Neuron (in vitro differentiated cells): ENCODE measurements around the gene TRPV4.

Experiments used
- H2AFZ ChIP-seq: one replicate; pipeline ENCODE4 v1.6.1; 2013; ENCODE audit warnings: low read depth, mild to moderate bottlenecking, inconsistent platforms, low read length, moderate library complexity
- H3K27me3 ChIP-seq: one replicate; pipeline ENCODE4 v1.6.1; 2013; ENCODE audit warnings: low read length; ENCODE audit not compliant: insufficient read depth
- H3K36me3 ChIP-seq: one replicate; pipeline ENCODE4 v1.6.1; 2013; ENCODE audit warnings: low read length; ENCODE audit not compliant: insufficient read depth
- H3K4me1 ChIP-seq: one replicate; pipeline ENCODE4 v1.6.1; 2013; ENCODE audit warnings: low read length; ENCODE audit not compliant: insufficient read depth
- H3K4me3 ChIP-seq: 2 replicates; pipeline ENCODE4 v1.5.1; 2013; ENCODE audit warnings: mild to moderate bottlenecking, low read length, moderate library complexity
- H3K9me3 ChIP-seq: one replicate; pipeline ENCODE4 v1.6.1; 2013; ENCODE audit warnings: low read length

Gene TRPV4

GRCh38 chr12:109762071-109762672 is 71.0 kb downstream of the TRPV4 start:
- Histone ChIP-seq H3K4me1 (no peaks in the 10 kb centered on the region), H2AFZ (no peak overlapping the region), H3K27me3 (no peaks in the 10 kb centered on the region), H3K36me3 (no peaks in the 10 kb centered on the region), H3K9me3 (no peaks in the 10 kb centered on the region), H3K4me3 (no peak overlapping the region)

- H2AFZ ChIP-seq, result no peak overlapping the region
- H3K27me3 ChIP-seq, result no peaks in the 10 kb centered on the region
- no peak overlapping the region for H3K4me3 ChIP-seq
- peaks cover 3% of the 10 kb centered on the region for H3K9me3 ChIP-seq
- no peaks in the 10 kb centered on the region for H3K36me3 ChIP-seq
- H3K4me1 ChIP-seq, result no peaks in the 10 kb centered on the region
These were observed 72.0 kb downstream of the TRPV4 start for GRCh38 chr12:109760930-109761921.

GRCh38 chr12:109760031-109760929 is 72.9 kb downstream of the TRPV4 start:
- Histone ChIP-seq H3K9me3 (peaks cover 4% of the 10 kb centered on the region), H2AFZ (no peak overlapping the region), H3K4me3 (no peak overlapping the region), H3K4me1 (no peaks in the 10 kb centered on the region), H3K36me3 (no peaks in the 10 kb centered on the region), H3K27me3 (no peaks in the 10 kb centered on the region)

GRCh38 chr12:109759595-109759994 is 73.6 kb downstream of the TRPV4 start:
- no peaks in the 10 kb centered on the region for H3K27me3 ChIP-seq
- no peaks in the 10 kb centered on the region for H3K36me3 ChIP-seq
- H2AFZ ChIP-seq, result no peak overlapping the region
- H3K4me1 ChIP-seq, result no peaks in the 10 kb centered on the region
- H3K9me3 ChIP-seq, result peaks cover 4% of the 10 kb centered on the region
- H3K4me3 ChIP-seq, result no peak overlapping the region

GRCh38 chr12:109758426-109759420 is 74.5 kb downstream of the TRPV4 start:
- H3K27me3 ChIP-seq, result no peaks in the 10 kb centered on the region
- H2AFZ ChIP-seq, result no peak overlapping the region
- no peaks in the 10 kb centered on the region for H3K4me1 ChIP-seq
- peaks cover 4% of the 10 kb centered on the region for H3K9me3 ChIP-seq
- no peaks in the 10 kb centered on the region for H3K36me3 ChIP-seq
- no peak overlapping the region for H3K4me3 ChIP-seq

GRCh38 chr12:109757671-109758265 is 75.4 kb downstream of the TRPV4 start:
- Histone ChIP-seq H3K36me3 (no peaks in the 10 kb centered on the region), H3K9me3 (peaks cover 4% of the 10 kb centered on the region), H3K27me3 (no peaks in the 10 kb centered on the region), H3K4me3 (no peak overlapping the region), H2AFZ (no peak overlapping the region), H3K4me1 (no peaks in the 10 kb centered on the region)

- Histone ChIP-seq H3K27me3 (no peaks in the 10 kb centered on the region), H3K36me3 (no peaks in the 10 kb centered on the region), H3K4me1 (peaks cover 2% of the 10 kb centered on the region), H3K9me3 (peaks cover 4% of the 10 kb centered on the region), H2AFZ (no peak overlapping the region), H3K4me3 (no peak overlapping the region)
These were observed 76.7 kb downstream of the TRPV4 start for GRCh38 chr12:109756457-109756856.

GRCh38 chr12:109753959-109754358 is 79.2 kb downstream of the TRPV4 start:
- Histone ChIP-seq H3K9me3 (peaks cover 4% of the 10 kb centered on the region), H3K4me1 (peaks cover 2% of the 10 kb centered on the region), H3K27me3 (no peaks in the 10 kb centered on the region), H3K36me3 (no peaks in the 10 kb centered on the region), H3K4me3 (no peak overlapping the region), H2AFZ (no peak overlapping the region)

- Histone ChIP-seq H3K27me3 (no peaks in the 10 kb centered on the region), H3K4me3 (no peak overlapping the region), H3K36me3 (no peaks in the 10 kb centered on the region), H2AFZ (no peak overlapping the region), H3K4me1 (peaks cover 2% of the 10 kb centered on the region), H3K9me3 (peaks cover 4% of the 10 kb centered on the region)
These were observed 80.2 kb downstream of the TRPV4 start for GRCh38 chr12:109753054-109753401.

GRCh38 chr12:109752117-109753053 is 80.8 kb downstream of the TRPV4 start:
- Histone ChIP-seq H3K36me3 (no peaks in the 10 kb centered on the region), H3K9me3 (peaks cover 4% of the 10 kb centered on the region), H3K4me1 (peaks cover 2% of the 10 kb centered on the region), H3K27me3 (no peaks in the 10 kb centered on the region), H2AFZ (no peak overlapping the region), H3K4me3 (no peak overlapping the region)
